NK-92 (cell line): ENCODE data around the gene DPYSL5.
"Not testable (repeated sequence)": the region's sequence is repeated elsewhere in the genome, so short reads cannot be mapped to it uniquely, and the experiment has no call there.

Experiments used
- DNase-seq: peaks from one replicate; lab custom pipeline; 2025; ENCODE audit not compliant: unreplicated experiment; lab: John Stamatoyannopoulos, UW

DPYSL5 gene

GRCh38 chr2:26874514-26874913 is 26.6 kb downstream of the DPYSL5 start:
- DNase-seq, result no peak

GRCh38 chr2:26875065-26875634 is 27.2 kb downstream of the DPYSL5 start:
- no peak for DNase-seq

DNA sequence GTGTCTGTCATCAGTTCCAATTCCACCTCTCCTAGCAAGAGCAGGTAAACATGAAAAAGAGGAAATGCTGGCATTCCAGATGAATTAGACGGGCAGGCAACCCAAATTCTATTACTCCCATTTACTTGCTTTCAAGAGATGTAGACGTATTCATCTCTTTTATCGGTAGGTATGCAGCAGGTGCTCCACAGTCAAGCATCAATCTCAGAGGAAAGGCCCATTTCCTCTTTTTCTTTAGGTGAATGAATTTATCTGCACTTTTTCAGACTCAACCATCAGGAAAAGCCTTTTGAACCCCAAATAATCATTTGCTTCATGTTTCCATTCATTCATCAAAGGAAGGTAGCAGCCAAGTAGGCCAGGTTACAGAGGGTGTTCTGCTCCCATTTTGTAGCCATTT is 27.9 kb downstream of the DPYSL5 start:
- DNase-seq, result no peak

GRCh38 chr2:26876260-26876659 is 28.3 kb downstream of the DPYSL5 start:
- no peak for DNase-seq

DNA sequence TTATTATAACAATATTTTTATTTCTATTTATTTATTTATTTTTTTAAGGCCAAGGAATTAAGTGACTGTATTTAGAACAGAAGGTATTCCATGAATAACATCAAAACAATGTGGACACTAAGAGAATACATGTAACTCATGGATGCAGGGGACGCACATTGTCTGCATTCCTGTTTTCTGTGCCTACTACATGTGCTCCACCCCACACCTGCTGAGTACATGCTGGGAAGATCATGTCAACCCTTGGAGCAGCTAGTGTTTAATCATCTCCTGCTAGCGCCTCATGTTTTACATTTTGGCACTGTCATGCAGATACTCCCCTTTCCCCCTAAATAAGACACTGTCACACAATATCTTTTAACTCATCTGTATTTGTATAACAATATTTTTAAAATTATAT is 29.3 kb downstream of the DPYSL5 start:
- no peak for DNase-seq

- no peak for DNase-seq
These were observed 32.2 kb downstream of the DPYSL5 start for GRCh38 chr2:26880161-26880560.

DNA sequence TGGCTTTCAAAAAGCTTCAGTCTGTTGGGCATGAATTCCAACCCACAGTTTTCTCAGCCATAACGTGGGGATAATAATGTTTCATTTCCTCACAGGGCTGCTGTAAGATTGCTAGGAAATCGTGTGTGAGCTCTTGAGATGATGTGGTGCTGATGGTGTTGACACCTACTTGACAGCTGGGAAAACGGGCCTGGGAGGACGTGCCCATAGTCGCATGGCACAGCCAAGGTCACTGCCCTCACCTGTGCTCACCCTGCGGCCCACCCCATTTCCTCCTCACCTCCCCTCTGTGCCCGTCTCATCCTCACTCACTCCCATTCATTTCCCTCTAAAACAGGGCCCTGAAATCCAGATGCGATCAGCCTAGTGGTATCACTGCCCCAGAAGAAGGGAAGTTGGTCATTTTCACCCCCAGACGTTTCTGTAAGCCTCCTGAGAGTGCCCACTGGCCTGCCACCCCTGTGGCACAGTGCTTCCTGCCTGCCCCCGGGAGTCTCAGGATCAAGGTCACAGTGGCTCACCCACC is 33.0 kb downstream of the DPYSL5 start:
- no peak for DNase-seq

GRCh38 chr2:26882220-26882619 is 34.3 kb downstream of the DPYSL5 start:
- DNase-seq, result not testable (repeated sequence)

- no peak for DNase-seq
These were observed 36.0 kb downstream of the DPYSL5 start for GRCh38 chr2:26883956-26884355.

- no peak for DNase-seq
These were observed 36.6 kb downstream of the DPYSL5 start for GRCh38 chr2:26884486-26884885.

GRCh38 chr2:26885651-26886329 is 37.9 kb downstream of the DPYSL5 start:
- no peak for DNase-seq

- DNase-seq, result no peak
These were observed 38.8 kb downstream of the DPYSL5 start for GRCh38 chr2:26886736-26887135.

- DNase-seq, result no peak
These were observed 39.2 kb downstream of the DPYSL5 start for GRCh38 chr2:26887151-26887550.

- no peak for DNase-seq
These were observed 41.9 kb downstream of the DPYSL5 start for GRCh38 chr2:26889796-26890195.

DNA sequence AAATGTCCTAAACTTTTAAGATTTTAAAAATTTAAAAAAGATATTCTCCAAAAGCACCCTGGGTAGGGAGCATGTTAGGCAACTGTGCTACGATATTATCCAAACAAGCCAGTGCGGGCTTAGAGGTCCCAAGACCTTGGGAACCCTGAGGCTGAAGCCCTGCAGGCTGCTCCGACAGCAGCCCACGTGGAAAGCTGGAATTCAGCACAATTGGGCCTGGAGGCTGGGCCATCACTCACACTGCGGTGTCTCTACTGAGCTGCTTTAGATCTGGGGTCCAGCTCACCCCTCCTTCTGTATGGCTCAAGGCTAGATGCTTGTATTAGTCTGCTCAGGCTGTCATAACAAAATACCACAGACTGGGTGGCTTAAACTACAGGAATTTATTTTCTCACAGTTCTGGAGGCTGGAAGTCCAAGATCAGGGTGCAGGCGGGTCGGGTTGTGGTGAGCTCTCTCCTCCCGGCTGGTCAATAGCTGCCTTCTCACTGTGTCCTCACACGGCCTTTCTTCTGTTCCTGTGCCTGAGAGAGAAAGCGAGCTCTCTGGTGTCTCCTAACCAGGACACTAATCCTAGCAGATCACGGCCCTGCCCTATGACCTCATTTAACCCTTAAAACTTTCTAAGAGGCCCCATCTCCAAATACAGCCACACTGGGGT is 42.5 kb downstream of the DPYSL5 start:
- DNase-seq, result no peak

- no peak for DNase-seq
These were observed 44.2 kb downstream of the DPYSL5 start for GRCh38 chr2:26892133-26892532.

DNA sequence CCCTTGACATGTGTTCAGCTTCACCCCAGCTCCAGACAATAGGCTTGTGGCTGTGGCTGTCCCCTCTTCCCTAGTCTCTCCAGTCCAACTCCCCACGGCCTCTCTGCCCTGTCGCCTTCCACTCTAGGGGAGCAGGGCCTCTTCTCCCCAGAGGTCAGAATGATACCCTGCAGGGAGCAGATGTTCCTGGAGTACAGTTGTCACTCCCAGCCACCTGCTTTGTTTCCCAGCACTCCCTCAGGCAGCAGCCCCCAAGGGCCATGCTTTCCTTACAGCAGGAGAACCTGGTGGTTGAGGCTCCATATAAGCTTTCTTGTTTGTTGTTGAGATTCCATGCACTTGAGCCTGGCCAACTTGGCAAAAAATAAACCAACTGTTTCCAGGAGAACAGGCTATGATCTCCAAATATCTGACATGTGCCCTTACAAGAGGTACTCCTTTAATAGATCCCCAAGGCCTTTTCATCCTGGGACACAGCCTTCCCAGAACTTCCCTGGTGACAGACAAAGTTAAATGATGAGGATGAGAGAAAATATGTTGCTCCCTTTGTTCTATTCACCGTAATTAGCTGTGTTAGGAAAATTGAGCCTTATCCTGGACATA is 45.1 kb downstream of the DPYSL5 start:
- DNase-seq, result no peak

DNA sequence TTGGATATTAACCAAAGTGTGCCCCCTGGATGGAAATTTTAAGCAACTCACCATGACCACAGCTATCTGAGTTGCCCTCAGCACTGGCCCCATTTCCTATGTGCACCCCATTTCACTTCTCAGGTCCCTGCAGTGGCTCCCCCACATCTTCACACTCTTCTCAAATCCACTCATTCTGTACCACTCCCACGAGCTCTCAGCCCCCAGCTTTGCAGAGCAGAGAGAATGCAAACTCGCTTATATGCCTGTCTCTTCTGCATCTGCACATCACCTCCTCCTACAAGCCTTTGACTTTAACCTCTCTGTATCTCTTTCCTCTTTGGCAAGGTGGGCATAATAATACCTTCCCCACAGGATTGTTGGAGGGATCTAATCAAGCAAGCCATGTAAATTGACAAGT is 46.2 kb downstream of the DPYSL5 start:
- DNase-seq, result no peak

- no peak for DNase-seq
These were observed 50.0 kb downstream of the DPYSL5 start for GRCh38 chr2:26897807-26898479.

DNA sequence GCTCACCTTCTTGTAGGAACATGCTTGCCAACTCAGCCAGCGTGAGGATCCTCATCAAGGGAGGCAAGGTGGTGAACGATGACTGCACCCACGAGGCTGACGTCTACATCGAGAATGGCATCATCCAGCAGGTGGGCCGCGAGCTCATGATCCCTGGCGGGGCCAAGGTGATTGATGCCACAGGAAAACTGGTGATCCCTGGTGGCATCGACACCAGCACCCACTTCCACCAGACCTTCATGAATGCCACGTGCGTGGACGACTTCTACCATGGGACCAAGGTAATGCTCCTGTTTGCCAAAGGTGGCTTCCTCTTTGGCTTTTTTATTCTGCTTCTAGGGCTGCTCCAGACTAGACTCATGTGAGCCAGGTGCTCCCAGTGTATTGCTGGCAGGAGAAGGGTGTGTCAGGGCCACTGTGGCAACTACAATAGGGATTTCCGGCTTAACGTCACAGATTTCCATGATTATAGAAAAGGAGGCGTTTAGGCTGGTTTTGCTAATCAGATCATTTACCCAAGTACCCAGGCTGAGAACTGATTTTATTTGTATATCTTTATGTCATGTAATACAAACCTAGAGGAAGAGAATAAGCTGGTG is 50.6 kb downstream of the DPYSL5 start:
- DNase-seq, result no peak
